HUES64 (cell line): ENCODE measurements around the gene CRACDL.

ENCODE experiments used
- H3K27ac ChIP-seq: 2 replicates; pipeline ENCODE4 v1.7.0; 2013; ENCODE audit warnings: low read depth, low read length, inconsistent platforms
- H3K27me3 ChIP-seq: 2 replicates; pipeline ENCODE4 v1.6.1; 2013; ENCODE audit warnings: mild to moderate bottlenecking, low read length; ENCODE audit not compliant: insufficient read depth
- H3K36me3 ChIP-seq: 2 replicates; pipeline ENCODE4 v1.6.1; 2013; ENCODE audit warnings: mild to moderate bottlenecking, low read length; ENCODE audit not compliant: insufficient read depth
- H3K4me1 ChIP-seq: 2 replicates; pipeline ENCODE4 v1.6.1; 2013; ENCODE audit warnings: mild to moderate bottlenecking, low read length, moderate library complexity; ENCODE audit not compliant: insufficient read depth
- H3K4me3 ChIP-seq: 2 replicates; pipeline ENCODE4 v1.5.1; 2013; ENCODE audit warnings: mild to moderate bottlenecking, low read length, moderate library complexity
- H3K9ac ChIP-seq: 2 replicates; pipeline ENCODE4 v1.6.1; 2013; ENCODE audit warnings: mild to moderate bottlenecking, low read depth, low read length
- H3K9me3 ChIP-seq: 2 replicates; pipeline ENCODE4 v1.6.1; 2013; ENCODE audit warnings: low read depth, low read length; ENCODE audit not compliant: insufficient read depth
- WGBS: fragments of 150-250, 120-280 bp; methylation state at CpG from one replicate; pipeline ENCODE4 v1.1.7; 2013; ENCODE audit warnings: missing lambda C conversion rate; 5-methylcytosine and 5-hydroxymethylcytosine counted together

Gene CRACDL

GRCh38 chr2:98795891-98796676 lies 139.9 kb downstream of the CRACDL start:
- 88% methylated on average over 13 of the region's 14 CpGs for WGBS
- no peaks in the 10 kb centered on the region for H3K9me3 ChIP-seq
- H3K27me3 ChIP-seq, result no peaks in the 10 kb centered on the region
- H3K36me3 ChIP-seq, result no peaks in the 10 kb centered on the region
- H3K9ac ChIP-seq, result no peak overlapping the region
- H3K4me1 ChIP-seq, result no peaks in the 10 kb centered on the region
- H3K4me3 ChIP-seq, result no peak overlapping the region
- H3K27ac ChIP-seq, result no peak overlapping the region

DNA sequence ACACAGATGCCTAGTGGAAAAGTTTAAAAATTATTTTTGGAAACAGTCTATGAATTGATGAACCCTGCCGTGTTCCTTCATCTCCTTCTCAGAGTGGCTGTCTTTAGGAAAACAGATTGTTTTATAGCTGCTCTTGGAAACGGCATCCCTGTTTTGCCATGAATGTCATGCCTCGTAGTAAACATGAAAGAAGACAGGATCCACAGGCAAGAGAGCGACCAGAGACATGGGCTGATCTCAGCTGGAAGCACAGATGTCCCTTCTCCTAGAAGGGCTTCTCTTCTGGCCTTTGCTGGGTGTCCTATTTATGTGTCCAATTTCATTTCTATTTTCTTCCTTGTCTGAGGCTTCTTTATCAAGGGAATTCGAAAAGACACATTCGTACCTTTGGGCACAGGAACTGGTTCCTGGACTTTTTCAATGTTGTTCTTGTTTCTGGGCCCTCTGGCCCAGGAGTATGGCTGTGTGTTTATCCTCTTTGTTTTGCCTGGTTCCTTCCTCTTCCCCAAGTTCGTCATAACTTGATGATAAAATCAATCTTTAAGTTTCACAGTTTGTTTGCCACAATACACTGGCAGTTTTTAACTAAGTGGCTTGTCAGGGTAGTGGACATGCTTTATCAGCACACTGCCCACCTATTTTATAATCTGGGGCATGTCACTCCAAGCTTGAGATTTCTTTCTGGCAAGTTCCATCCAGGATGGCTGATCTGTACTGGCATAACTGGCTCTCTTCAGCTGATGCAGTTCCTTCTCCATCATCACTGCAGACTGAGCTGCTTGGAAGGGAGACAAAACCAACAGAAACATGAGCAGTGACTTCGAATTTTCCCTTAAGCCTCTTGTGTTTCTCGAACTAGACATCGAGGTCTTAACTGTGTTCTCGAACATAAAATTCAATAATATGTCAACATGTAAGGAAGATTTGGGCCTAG lies 141.9 kb downstream of the CRACDL start:
- WGBS, result 93% methylated on average over 11 of the region's 11 CpGs
- no peaks in the 10 kb centered on the region for H3K4me1 ChIP-seq
- H3K27me3 ChIP-seq, result no peaks in the 10 kb centered on the region

GRCh38 chr2:98793275-98793674 lies 142.8 kb downstream of the CRACDL start:
- Histone ChIP-seq H3K27me3 (no peaks in the 10 kb centered on the region), H3K27ac (no peak overlapping the region), H3K36me3 (no peaks in the 10 kb centered on the region), H3K9ac (no peak overlapping the region), H3K4me1 (no peaks in the 10 kb centered on the region), H3K4me3 (no peak overlapping the region), H3K9me3 (no peaks in the 10 kb centered on the region)
- 93% methylated on average over 4 of the region's 5 CpGs for WGBS

More for the DNA sequence above, 141.9 kb downstream of the CRACDL start:
- H3K4me3 ChIP-seq, result no peak overlapping the region
- H3K9ac ChIP-seq, result no peak overlapping the region
- no peak overlapping the region for H3K27ac ChIP-seq
- H3K36me3 ChIP-seq, result no peaks in the 10 kb centered on the region
- no peaks in the 10 kb centered on the region for H3K9me3 ChIP-seq

DNA sequence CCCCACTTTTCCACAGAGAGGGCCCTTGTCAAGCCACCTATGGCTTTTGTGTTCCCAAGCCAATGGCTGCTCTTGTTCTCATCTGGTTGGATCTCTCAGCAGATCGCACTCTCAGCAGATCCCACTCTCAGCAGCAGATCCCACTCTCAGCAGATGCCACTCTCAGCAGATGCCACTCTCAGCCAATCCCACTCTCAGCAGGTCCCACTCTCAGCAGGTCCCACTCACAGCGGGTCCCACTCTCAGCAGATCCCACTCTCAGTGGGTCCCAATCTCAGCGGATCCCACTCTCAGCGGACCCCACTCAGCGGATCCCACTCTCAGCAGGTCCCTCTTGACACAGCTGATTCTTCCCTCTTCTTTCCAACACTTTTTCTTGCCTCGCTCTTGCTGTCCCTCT lies 145.8 kb downstream of the CRACDL start:
- H3K9ac ChIP-seq, result no peak overlapping the region
- H3K36me3 ChIP-seq, result no peaks in the 10 kb centered on the region
- 95% methylated on average over 6 of the region's 6 CpGs for WGBS
- H3K27me3 ChIP-seq, result no peaks in the 10 kb centered on the region
- H3K9me3 ChIP-seq, result no peaks in the 10 kb centered on the region
- no peak overlapping the region for H3K4me3 ChIP-seq
- no peaks in the 10 kb centered on the region for H3K4me1 ChIP-seq
- no peak overlapping the region for H3K27ac ChIP-seq

DNA sequence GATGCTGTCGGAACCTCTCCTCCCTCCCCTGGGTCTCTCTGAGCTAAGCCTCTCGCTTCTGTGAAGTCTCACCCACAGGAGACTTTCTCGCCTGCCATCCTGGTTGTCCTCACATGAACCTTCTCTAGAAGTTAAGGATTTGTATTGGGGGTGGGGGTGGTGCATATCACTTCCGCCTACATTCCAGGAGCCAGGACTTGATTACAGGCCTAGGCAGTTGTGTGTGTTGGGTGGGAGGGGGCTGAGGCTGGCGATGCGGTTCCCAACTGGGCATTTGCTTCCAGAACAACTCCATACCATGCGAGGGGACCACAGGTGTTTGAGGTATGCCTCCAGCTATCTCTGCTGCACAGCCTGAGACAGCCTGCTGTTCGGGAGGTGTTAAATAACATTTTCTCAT lies 148.3 kb downstream of the CRACDL start:
- WGBS, result 88% methylated on average over 8 of the region's 8 CpGs
- H3K36me3 ChIP-seq, result no peaks in the 10 kb centered on the region
- H3K27ac ChIP-seq, result no peak overlapping the region
- H3K9me3 ChIP-seq, result no peaks in the 10 kb centered on the region; the same call in 1 of the 2 replicates
- no peaks in the 10 kb centered on the region for H3K27me3 ChIP-seq
- H3K4me1 ChIP-seq, result no peaks in the 10 kb centered on the region
- H3K4me3 ChIP-seq, result no peak overlapping the region
- H3K9ac ChIP-seq, result no peak overlapping the region

DNA sequence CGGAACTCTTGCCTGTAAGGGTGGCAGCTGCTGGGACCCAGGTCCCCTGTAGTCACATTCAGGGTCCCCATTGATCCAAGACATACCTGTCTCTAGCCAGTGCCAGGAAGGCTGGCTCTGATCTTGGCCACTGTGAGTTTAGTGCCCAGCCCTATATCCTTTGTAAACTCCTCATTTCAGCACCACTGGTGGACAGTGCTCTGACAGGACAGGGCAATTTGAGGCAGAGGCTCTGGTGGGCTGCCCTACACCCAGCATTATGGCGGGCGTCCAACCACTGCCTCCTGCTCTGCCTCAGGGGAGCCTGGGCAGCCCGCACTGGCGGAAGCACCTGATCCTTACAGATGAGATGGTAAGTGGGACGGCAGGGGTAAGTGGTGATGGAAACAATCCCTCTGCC lies 149.8 kb downstream of the CRACDL start:
- no peak overlapping the region for H3K9ac ChIP-seq
- H3K4me1 ChIP-seq, result no peaks in the 10 kb centered on the region
- no peak overlapping the region for H3K27ac ChIP-seq
- no peaks in the 10 kb centered on the region for H3K36me3 ChIP-seq
- no peaks in the 10 kb centered on the region for H3K27me3 ChIP-seq
- H3K9me3 ChIP-seq, result peaks cover 10% of the 10 kb centered on the region; the same call in 1 of the 2 replicates
- H3K4me3 ChIP-seq, result no peak overlapping the region
- WGBS, result 90% methylated on average over 6 of the region's 6 CpGs

- no peaks in the 10 kb centered on the region for H3K27me3 ChIP-seq
- H3K27ac ChIP-seq, result no peak overlapping the region
Measured at GRCh38 chr2:98782570-98782969, 153.5 kb downstream of the CRACDL start.

DNA sequence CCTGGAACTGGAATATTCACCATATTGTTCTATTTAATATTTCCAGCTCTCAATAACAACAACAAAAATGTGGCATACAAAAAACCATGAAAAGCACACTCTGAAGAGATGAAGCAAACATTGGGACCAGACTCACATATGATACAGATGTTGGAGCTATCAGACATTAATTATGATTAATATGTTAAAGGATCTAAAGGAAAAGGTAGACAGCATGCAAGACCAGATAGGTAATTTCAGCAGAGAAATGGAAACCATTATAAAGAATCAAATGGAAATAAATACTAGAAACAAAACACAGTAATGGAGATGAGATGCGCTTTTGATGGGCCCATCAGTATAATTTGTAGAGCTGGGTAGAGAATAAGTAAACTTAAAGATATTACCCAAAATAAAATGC lies 154.2 kb downstream of the CRACDL start:
- Histone ChIP-seq H3K36me3 (no peaks in the 10 kb centered on the region), H3K27ac (no peak overlapping the region), H3K4me1 (no peaks in the 10 kb centered on the region), H3K9ac (no peak overlapping the region), H3K27me3 (no peaks in the 10 kb centered on the region), H3K9me3 (peaks cover 10% of the 10 kb centered on the region; the same call in 1 of the 2 replicates), H3K4me3 (no peak overlapping the region)
- no CpG with 5 or more reads among the region's 1 CpG for WGBS

More at GRCh38 chr2:98782570-98782969, 153.5 kb downstream of the CRACDL start:
- peaks cover 10% of the 10 kb centered on the region; the same call in 1 of the 2 replicates for H3K9me3 ChIP-seq
- H3K4me1 ChIP-seq, result no peaks in the 10 kb centered on the region
- H3K9ac ChIP-seq, result no peak overlapping the region
- H3K36me3 ChIP-seq, result no peaks in the 10 kb centered on the region
- H3K4me3 ChIP-seq, result no peak overlapping the region

DNA sequence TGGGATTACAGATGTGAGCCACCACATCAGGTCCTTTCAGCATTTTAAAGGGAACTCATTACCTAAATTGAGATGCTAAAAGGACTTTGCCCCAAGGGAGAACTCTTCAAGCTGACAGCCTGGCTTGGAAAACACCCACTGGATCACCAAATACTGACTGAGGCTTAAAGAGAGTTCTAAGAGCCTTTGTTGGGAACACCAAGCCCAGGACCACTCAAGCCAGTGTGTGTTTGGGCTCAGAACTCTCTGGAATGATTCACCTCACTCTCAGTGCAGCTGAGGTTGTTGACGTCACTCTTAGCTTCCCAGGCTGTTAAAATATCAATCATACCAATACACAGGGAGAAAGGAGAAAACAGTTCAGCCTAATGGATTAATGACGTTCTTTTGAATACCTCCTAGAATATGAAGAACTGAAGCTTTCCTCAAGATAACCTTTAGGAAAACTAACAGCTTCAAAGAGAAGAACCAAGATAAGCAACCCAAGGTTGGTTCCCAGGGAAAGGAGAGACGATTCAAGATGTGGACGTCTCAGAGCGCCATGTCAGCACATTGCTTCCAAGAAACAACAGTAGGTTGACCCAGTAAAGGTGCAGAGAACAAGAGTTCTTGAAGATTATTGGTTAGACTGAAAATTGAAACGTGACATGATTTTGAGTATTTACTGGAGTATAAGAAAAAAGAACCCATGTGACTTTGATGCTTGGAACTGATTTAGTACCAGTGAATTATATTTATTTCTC lies 157.1 kb downstream of the CRACDL start:
- H3K4me3 ChIP-seq, result no peak overlapping the region
- WGBS, result 82% methylated on average over 5 of the region's 6 CpGs
- no peak overlapping the region; the same call in 1 of the 2 replicates for H3K27ac ChIP-seq
- H3K27me3 ChIP-seq, result no peaks in the 10 kb centered on the region
- no peaks in the 10 kb centered on the region for H3K36me3 ChIP-seq
- peaks cover 10% of the 10 kb centered on the region; the same call in 1 of the 2 replicates for H3K9me3 ChIP-seq
- peaks cover 3% of the 10 kb centered on the region; the same call in 1 of the 2 replicates for H3K4me1 ChIP-seq
- H3K9ac ChIP-seq, result no peak overlapping the region

DNA sequence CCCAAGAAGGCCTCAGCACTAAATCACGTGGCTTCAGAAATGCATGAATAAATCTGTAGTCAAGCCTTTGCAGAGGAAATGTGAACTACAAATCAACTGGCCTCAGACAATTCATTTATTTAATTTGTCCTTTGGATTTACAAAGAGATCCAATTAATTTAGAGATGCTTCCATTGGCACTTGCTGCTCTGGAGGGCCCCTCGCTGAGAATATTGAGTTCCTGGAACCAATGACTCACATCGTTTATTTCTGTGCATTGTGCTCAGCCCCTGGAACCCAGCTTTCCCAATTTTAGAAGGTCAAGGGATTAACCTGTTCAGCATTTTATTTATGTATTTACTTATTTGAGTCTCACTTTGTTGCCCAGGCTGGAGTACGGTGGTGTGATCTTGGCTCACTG lies 157.9 kb downstream of the CRACDL start:
- no peak overlapping the region for H3K4me3 ChIP-seq
- no peaks in the 10 kb centered on the region for H3K27me3 ChIP-seq
- H3K9me3 ChIP-seq, result peaks cover 10% of the 10 kb centered on the region; the same call in 1 of the 2 replicates
- H3K27ac ChIP-seq, result no peak overlapping the region
- peaks cover 7% of the 10 kb centered on the region; the same call in 1 of the 2 replicates for H3K4me1 ChIP-seq
- 93% methylated on average over 4 of the region's 4 CpGs for WGBS
- H3K36me3 ChIP-seq, result no peaks in the 10 kb centered on the region
- no peak overlapping the region for H3K9ac ChIP-seq
